Suprapubic skin (tissue), 4 donors: ENCODE measurements around the gene ADAP1.

Experiments
- CTCF ChIP-seq, 2 donors: fragments of 200-600 bp in 1 of 2; fragments of 450-650 bp in 1 of 2; sonication (generic) in 1 of 2; IDR thresholded peaks; one replicate each; pipeline ENCODE4 v1.5.1; 2016 to 2019; ENCODE audit warnings: antibody characterized with exemption in 2 of 2, mild to moderate bottlenecking in 1 of 2, moderate library complexity in 1 of 2
- EP300 ChIP-seq: sonication (generic); formaldehyde crosslinking; IDR thresholded peaks from one replicate; pipeline ENCODE4 v1.6.1; 2017; ENCODE audit warnings: antibody characterized with exemption
- POLR2A ChIP-seq, 2 donors: fragments of 450-650 bp; IDR thresholded peaks; one replicate each; pipeline ENCODE4 v1.6.1; 2017; ENCODE audit warnings: antibody characterized with exemption in 2 of 2, mild to moderate bottlenecking in 2 of 2, moderate library complexity in 2 of 2
- POLR2AphosphoS5 ChIP-seq, 3 donors: sonication (generic); formaldehyde crosslinking; IDR thresholded peaks; one replicate each; pipeline ENCODE4 v1.6.1; 2017; ENCODE audit warnings: antibody characterized with exemption in 3 of 3

- TF ChIP-seq CTCF (IDR thresholded peaks at IDR 0.05): no peak
- no peak for TF ChIP-seq POLR2A (IDR thresholded peaks at IDR 0.05)
- TF ChIP-seq EP300: no peak
- TF ChIP-seq POLR2AphosphoS5 (IDR thresholded peaks at IDR 0.05): no peak
Observed at GRCh38 chr7:917255-918117, 37.0 kb downstream of the ADAP1 start.
